ENCODE measurements around the gene RDH8.

The RDH8 gene

GRCh38 chr19:10049626-10050025 lies 36.3 kb downstream of the RDH8 start:
- no peak for TF ChIP-seq CTCF (IDR thresholded peaks at IDR 0.05; ENCODE audit: low read depth, low read length)
- no peak for DNase-seq (ENCODE audit: low read depth in 2 of 2)
- no peak overlapping the region for H3K4me3 ChIP-seq (replicated peaks in 1 of 2; ENCODE audit: low read depth in 2 of 2, low read length in 2 of 2)

GRCh38 chr19:10052602-10053360 lies 39.5 kb downstream of the RDH8 start:
- H3K4me3 ChIP-seq (replicated peaks in 1 of 2; ENCODE audit: low read depth in 2 of 2, low read length in 2 of 2) = no peak overlapping the region
- DNase-seq (ENCODE audit: low read depth in 2 of 2) = no peak
- TF ChIP-seq CTCF (IDR thresholded peaks at IDR 0.05; ENCODE audit: low read depth, low read length) = no peak

DNA sequence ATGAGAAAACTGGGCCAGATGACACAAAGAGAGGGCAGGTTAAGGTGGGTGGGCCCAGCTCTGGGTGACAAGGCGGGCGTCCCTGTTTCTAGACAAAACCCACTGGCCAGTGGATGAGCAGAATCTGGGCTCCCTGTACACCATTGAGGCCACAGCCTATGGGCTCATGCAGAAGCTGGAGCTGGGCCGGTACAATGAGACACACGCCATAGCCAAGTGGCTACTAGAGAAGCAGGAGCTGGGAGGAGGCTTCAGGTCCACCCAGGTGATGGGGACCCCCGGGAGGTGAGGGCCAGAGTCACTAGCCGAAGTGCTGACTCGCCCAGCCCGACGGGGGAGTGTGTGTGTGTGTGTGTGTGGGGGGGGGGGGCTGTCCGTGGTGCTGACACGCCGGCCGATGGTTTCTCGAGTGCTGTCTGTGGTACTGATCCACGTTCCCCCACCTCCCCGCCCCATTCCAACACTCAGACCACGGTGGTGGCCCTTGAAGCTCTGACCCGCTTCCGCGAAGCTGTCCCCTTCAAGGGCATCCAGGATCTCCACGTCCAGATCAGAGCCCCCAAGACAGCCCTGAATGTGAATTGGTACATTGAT lies 48.5 kb downstream of the RDH8 start:
- no peak overlapping the region for H3K4me3 ChIP-seq (replicated peaks in 1 of 2; ENCODE audit: low read depth in 2 of 2, low read length in 2 of 2)
- no peak for DNase-seq (ENCODE audit: low read depth in 2 of 2)
- TF ChIP-seq CTCF (IDR thresholded peaks at IDR 0.05; ENCODE audit: low read depth, low read length) = no peak

DNA sequence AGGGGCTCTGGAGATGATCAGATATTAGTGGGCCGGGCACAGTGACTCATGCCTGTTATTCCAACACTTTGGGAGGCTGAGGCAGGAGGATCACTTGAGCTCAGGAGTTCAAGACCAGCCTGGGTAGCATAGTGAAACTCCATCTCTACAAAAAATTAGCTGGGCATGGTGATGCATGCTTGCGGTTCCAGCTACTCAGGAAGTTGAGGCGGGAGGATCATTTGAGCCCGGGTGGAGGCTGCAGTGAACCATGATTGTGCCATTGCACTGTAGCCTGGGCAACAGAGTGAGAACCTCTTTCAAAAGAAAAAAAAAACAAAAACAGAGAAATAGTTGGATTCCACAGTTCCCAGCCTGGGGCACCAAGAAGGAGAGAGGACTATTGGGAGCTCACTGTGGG lies 54.9 kb downstream of the RDH8 start:
- no peak overlapping the region for H3K4me3 ChIP-seq (replicated peaks in 1 of 2; ENCODE audit: low read depth in 2 of 2, low read length in 2 of 2)
- no peak for TF ChIP-seq CTCF (IDR thresholded peaks at IDR 0.05; ENCODE audit: low read depth, low read length)
- no peak for DNase-seq (ENCODE audit: low read depth in 2 of 2)

DNA sequence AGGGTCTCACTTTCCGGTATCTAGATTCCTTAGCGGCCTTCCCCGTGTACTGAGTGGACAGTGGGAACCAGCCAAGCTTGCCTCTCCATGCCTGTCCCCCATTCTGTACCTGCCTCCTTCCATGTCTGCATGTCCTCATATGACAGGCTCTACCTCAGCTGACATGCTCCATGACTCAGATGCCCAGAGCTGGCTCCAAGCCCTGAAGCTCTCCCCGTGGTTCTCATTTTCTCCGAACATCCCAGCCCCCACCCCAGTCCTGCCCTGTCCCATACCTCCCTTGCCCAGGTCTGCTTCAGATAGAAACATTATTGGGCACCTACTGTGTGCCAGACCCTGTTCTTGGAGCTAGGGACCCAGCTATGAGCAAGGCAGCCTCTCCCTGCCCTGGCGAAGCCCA lies 55.8 kb downstream of the RDH8 start:
- peak in 1 of 2 donors; percentile 19 for DNase-seq (ENCODE audit: low read depth in 2 of 2)
- no peak for TF ChIP-seq CTCF (IDR thresholded peaks at IDR 0.05; ENCODE audit: low read depth, low read length)

GRCh38 chr19:10070730-10071446 lies 57.6 kb downstream of the RDH8 start:
- no peak for DNase-seq (ENCODE audit: low read depth in 2 of 2)
- H3K4me3 ChIP-seq (replicated peaks in 1 of 2; ENCODE audit: low read depth in 2 of 2, low read length in 2 of 2) = no peak overlapping the region
- TF ChIP-seq CTCF (IDR thresholded peaks at IDR 0.05; ENCODE audit: low read depth, low read length) = no peak

More for the DNA sequence above, 55.8 kb downstream of the RDH8 start:
- no peak overlapping the region for H3K4me3 ChIP-seq (replicated peaks in 1 of 2; ENCODE audit: low read depth in 2 of 2, low read length in 2 of 2)
